ENCODE results near the gene SORCS1. TPM values are rescaled to one million over a fixed set of nuclear protein-coding genes. Genes with fewer than 3 reads are reported as not detected.

The SORCS1 gene
- total and polyA plus RNA-seq, 2 of the 8 experiments (the other 6 are each of a cell fraction or from before 2014, with no cell fraction given) = 4.1 to 4.6 TPM

- Histone ChIP-seq H4K20me1 (replicated peaks in 1 of 2; ENCODE audit: control insufficient read depth in 1 of 2, insufficient read depth in 2 of 2, low read length in 2 of 2) (no peaks in the 10 kb centered on the region), H3K79me2 (ENCODE audit: control insufficient read depth in 1 of 2, insufficient read depth in 2 of 2, low read length in 2 of 2) (no peaks in the 10 kb centered on the region), H3K27me3 (replicated peaks in 1 of 4; ENCODE audit: control insufficient read depth in 3 of 4, extremely low read depth in 1 of 4, insufficient read depth in 3 of 4, low read length in 3 of 4) (no peaks in the 10 kb centered on the region), H3K4me2 (ENCODE audit: insufficient read depth in 1 of 2, low read depth in 2 of 2, low read length in 2 of 2) (no peak overlapping the region), H3K9me3 (ENCODE audit: insufficient read depth in 2 of 2, low read depth in 1 of 2, low read length in 1 of 2) (no peaks in the 10 kb centered on the region), H3K27ac (ENCODE audit: low read depth, low read length) (no peak overlapping the region), H3K23ac (ENCODE audit: insufficient read length) (no peak overlapping the region), H2BK12ac (ENCODE audit: low read depth, low read length) (no peak overlapping the region), H3K4me1 (replicated peaks in 1 of 4; ENCODE audit: control insufficient read depth in 3 of 4, insufficient read depth in 4 of 4, low read length in 3 of 4) (no peaks in the 10 kb centered on the region), H2BK5ac (ENCODE audit: low read depth, low read length) (no peak overlapping the region), H4K5ac (ENCODE audit: insufficient read length, low read depth, low read length) (no peak overlapping the region), H3K56ac (replicated peaks; ENCODE audit: insufficient read length, low read depth, low read length) (no peak overlapping the region), H2AFZ (ENCODE audit: low read length) (no peak overlapping the region), H2BK20ac (ENCODE audit: low read length) (no peak overlapping the region), H4K91ac (replicated peaks; ENCODE audit: insufficient read length, low read length) (no peak overlapping the region), H3K4ac (replicated peaks; ENCODE audit: insufficient read length, low read depth, low read length) (no peak overlapping the region), H3K18ac (ENCODE audit: extremely low read depth, low read length) (no peak overlapping the region), H3K9ac (replicated peaks in 1 of 4; ENCODE audit: extremely low read depth in 1 of 4, low read depth in 3 of 4, low read length in 3 of 4) (no peak overlapping the region), H3K23me2 (ENCODE audit: low read depth, low read length) (no peaks in the 10 kb centered on the region), H3K4me3 (ENCODE audit: extremely low read depth in 1 of 4, insufficient read depth in 2 of 4, low read depth in 3 of 4, low read length in 4 of 4) (no peak overlapping the region), H3K36me3 (ENCODE audit: control insufficient read depth in 2 of 4, insufficient read depth in 4 of 4, low read length in 3 of 4) (no peaks in the 10 kb centered on the region), H3K14ac (ENCODE audit: insufficient read length) (no peak overlapping the region), H3K79me1 (ENCODE audit: low read depth, low read length) (no peaks in the 10 kb centered on the region), H2AK5ac (ENCODE audit: low read depth, low read length) (no peak overlapping the region), H4K8ac (ENCODE audit: extremely low read depth, insufficient read depth, low read length) (no peak overlapping the region), H2BK120ac (replicated peaks; ENCODE audit: low read depth, low read length) (no peak overlapping the region), H2BK15ac (ENCODE audit: low read length) (no peak overlapping the region)
- CTCF ChIA-PET (ENCODE audit: partially characterized antibody) = interaction anchor here (0.7 kb wide), 1 partner anchor 127 kb away, joined by 5 read pairs; no protein-coding TSS in a partner anchor
- WGBS, 2 experiments (ENCODE audit: extremely low coverage in 1 of 2, insufficient coverage in 1 of 2, insufficient read length in 1 of 2, insufficient replicate concordance in 2 of 2, low coverage in 1 of 2, low lambda C conversion rate in 2 of 2, missing lambda C conversion rate in 1 of 2) = 93% methylated on average over 1 of the region's 1 CpG; no CpG with 5 or more reads in 1 of the 2 experiments
- POLR2A ChIA-PET (ENCODE audit: partially characterized antibody) = no interaction called here
- FAIRE-seq (no peak), DNase-seq (ENCODE audit: low read depth in 1 of 2, low spot score in 2 of 2) (no peak)
- TF ChIP-seq FOSL1 (IDR thresholded peaks at IDR 0.05; ENCODE audit: insufficient read depth, low read depth, low read length) (no peak), KDM4A (IDR thresholded peaks at IDR 0.05; ENCODE audit: low read depth, low read length, severe bottlenecking) (no peak), KDM5A (IDR thresholded peaks at IDR 0.05; ENCODE audit: low read length) (no peak), EGR1 (IDR thresholded peaks at IDR 0.05; ENCODE audit: borderline replicate concordance, low read depth, low read length) (no peak), RXRA (IDR thresholded peaks at IDR 0.05; ENCODE audit: insufficient read depth, low read depth, low read length) (no peak)
- TF ChIP-seq, protein P1, sequence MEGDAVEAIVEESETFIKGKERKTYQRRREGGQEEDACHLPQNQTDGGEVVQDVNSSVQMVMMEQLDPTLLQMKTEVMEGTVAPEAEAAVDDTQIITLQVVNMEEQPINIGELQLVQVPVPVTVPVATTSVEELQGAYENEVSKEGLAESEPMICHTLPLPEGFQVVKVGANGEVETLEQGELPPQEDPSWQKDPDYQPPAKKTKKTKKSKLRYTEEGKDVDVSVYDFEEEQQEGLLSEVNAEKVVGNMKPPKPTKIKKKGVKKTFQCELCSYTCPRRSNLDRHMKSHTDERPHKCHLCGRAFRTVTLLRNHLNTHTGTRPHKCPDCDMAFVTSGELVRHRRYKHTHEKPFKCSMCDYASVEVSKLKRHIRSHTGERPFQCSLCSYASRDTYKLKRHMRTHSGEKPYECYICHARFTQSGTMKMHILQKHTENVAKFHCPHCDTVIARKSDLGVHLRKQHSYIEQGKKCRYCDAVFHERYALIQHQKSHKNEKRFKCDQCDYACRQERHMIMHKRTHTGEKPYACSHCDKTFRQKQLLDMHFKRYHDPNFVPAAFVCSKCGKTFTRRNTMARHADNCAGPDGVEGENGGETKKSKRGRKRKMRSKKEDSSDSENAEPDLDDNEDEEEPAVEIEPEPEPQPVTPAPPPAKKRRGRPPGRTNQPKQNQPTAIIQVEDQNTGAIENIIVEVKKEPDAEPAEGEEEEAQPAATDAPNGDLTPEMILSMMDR (IDR thresholded peaks at IDR 0.05; ENCODE audit: control extremely low read depth in 1 of 3, insufficient read depth in 1 of 3, low read depth in 1 of 3, low read length in 3 of 3) = no peak
These were observed 364.7 kb downstream of the SORCS1 start for GRCh38 chr10:106799776-106800175.
